Measurements from ENCODE around the gene TFE3. TPM values are rescaled to one million over a fixed set of nuclear protein-coding genes. Genes with fewer than 3 reads are reported as not detected.

TFE3 gene
- total RNA-seq, 1 donor from 2014 or later: 141 TPM

DNA sequence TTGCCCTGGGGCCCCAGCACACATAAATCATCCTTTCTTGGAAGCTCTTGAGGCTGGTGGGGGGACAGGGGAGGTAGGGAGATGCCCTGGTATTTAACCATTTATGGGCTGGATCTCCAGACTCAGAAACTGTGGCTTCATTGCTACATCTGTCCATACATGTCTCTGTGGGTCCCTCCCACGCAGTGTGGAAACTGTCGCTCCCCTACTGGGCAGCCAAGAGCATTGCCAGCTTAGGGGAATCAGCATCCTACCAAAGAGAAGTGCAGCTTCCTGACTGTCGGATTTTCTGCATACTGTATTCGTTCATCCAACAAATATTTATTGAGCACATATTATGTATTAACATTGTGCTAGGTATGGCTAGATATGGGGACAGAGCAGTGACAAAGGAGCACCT is 44.8 kb downstream of the TFE3 start:
- TF ChIP-seq CTCF (IDR thresholded peaks at IDR 0.05): no peak
- no peak for DNase-seq (ENCODE audit: low spot score in 2 of 2)
- H3K27me3 ChIP-seq: no peaks in the 10 kb centered on the region

DNA sequence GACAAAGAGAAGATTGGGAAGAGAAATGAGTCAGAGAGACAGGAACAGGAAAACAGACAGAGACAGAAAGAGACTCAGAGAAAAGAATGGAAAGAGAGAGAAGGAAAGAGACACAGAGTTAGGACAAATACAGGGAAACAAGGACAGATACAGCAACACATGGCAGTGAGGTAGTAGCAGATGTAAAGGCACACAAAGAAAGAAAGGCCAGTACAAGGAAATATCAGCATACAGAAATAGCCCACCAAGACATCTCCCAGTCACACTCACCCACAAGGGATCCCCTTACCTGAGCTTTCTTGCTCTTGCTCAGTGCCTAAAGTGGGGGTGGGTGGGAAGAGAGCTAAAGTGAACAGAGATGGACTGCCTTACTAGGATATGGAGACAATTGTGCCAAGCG is 45.3 kb downstream of the TFE3 start:
- Histone ChIP-seq H3K9me3 (no peaks in the 10 kb centered on the region), H3K4me3 (no peak overlapping the region), H3K27me3 (no peaks in the 10 kb centered on the region), H3K4me1 (peaks cover 0 to 4% of the 10 kb centered on the region in 2 donors), H3K27ac (no peak overlapping the region), H3K36me3 (peaks cover 4 to 19% of the 10 kb centered on the region in 2 donors)
- intact Hi-C loops (cut with DNase I): no loop called here
- TF ChIP-seq CTCF (IDR thresholded peaks at IDR 0.05): no peak
- no peak for DNase-seq (ENCODE audit: low spot score in 2 of 2)

More for the DNA sequence above, 44.8 kb downstream of the TFE3 start:
- Histone ChIP-seq H3K4me1 (peaks cover 0 to 4% of the 10 kb centered on the region in 2 donors), H3K9me3 (no peaks in the 10 kb centered on the region), H3K36me3 (peaks cover under 1 to 15% of the 10 kb centered on the region in 2 donors), H3K4me3 (no peak overlapping the region), H3K27ac (no peak overlapping the region)
- intact Hi-C loops (cut with DNase I): no loop called here

DNA sequence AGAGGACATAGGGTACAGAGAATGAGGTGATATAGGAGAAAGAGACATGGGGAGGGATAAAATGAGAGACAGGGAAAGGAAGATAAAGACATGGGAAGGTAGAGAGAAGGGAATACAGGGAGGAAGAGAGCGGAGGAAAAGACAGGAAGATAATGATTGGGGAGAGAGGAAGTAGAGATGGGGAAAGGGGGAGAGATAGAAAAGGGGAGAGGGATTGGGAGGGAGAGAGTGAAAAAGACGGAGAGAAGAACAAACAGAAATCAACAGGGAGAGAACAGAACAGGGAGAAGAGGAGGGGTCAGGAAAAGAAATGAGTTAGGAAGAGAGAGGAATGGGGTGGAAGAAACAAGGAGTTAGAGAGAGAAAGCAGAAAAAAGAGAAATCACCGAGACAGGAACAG is 45.7 kb downstream of the TFE3 start:
- Histone ChIP-seq H3K4me1 (peaks cover 0 to 4% of the 10 kb centered on the region in 2 donors), H3K9me3 (no peaks in the 10 kb centered on the region), H3K36me3 (peaks cover 5 to 19% of the 10 kb centered on the region in 2 donors), H3K27ac (no peak overlapping the region), H3K4me3 (no peak overlapping the region), H3K27me3 (no peaks in the 10 kb centered on the region)
- intact Hi-C loops (cut with DNase I): no loop called here
- DNase-seq (ENCODE audit: low spot score in 2 of 2): no peak
- no peak for TF ChIP-seq CTCF (IDR thresholded peaks at IDR 0.05)

- no peak overlapping the region for H3K27ac ChIP-seq
- H3K36me3 ChIP-seq: peaks cover 9 to 24% of the 10 kb centered on the region in 2 donors
- H3K9me3 ChIP-seq: no peaks in the 10 kb centered on the region
- intact Hi-C loops (cut with DNase I): no loop called here
- H3K4me1 ChIP-seq: peaks cover 0 to 4% of the 10 kb centered on the region in 2 donors
- no peak for TF ChIP-seq CTCF (IDR thresholded peaks at IDR 0.05)
- no peak for DNase-seq (ENCODE audit: low spot score in 2 of 2)
- H3K27me3 ChIP-seq: no peaks in the 10 kb centered on the region
- H3K4me3 ChIP-seq: no peak overlapping the region
Measured at GRCh38 chrX:48996969-48997368, 46.2 kb downstream of the TFE3 start.

DNA sequence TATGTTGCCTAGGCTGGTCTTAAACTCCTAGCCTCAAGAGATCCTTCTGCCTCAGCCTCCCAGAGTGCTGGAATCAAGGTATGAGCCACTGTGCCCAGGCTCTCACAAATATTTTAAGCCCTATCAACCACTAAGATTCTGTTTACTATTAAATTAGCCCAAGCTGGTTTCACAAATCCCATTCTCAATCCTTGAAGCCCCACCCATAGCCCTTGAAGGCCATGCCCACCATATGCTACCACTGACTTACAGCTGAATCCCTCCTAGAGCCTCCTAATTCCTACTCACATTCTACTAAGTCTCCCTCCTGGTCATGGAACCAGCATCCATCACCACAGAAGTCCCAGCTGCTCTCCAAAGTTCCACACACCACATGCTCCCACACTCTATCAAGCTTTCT is 50.8 kb downstream of the TFE3 start:
- no peaks in the 10 kb centered on the region for H3K9me3 ChIP-seq
- H3K36me3 ChIP-seq: peaks cover 13 to 25% of the 10 kb centered on the region in 2 donors
- H3K27me3 ChIP-seq: no peaks in the 10 kb centered on the region
- no peak overlapping the region for H3K27ac ChIP-seq
- no peaks in the 10 kb centered on the region for H3K4me1 ChIP-seq
- TF ChIP-seq CTCF (IDR thresholded peaks at IDR 0.05): no peak
- H3K4me3 ChIP-seq: no peak overlapping the region
- intact Hi-C loops (cut with DNase I): no loop called here
- DNase-seq (ENCODE audit: low spot score in 2 of 2): no peak

GRCh38 chrX:48989483-48989882 is 53.7 kb downstream of the TFE3 start:
- Histone ChIP-seq H3K9me3 (no peaks in the 10 kb centered on the region), H3K36me3 (peaks cover 18 to 25% of the 10 kb centered on the region in 2 donors), H3K4me3 (no peak overlapping the region), H3K27me3 (no peaks in the 10 kb centered on the region), H3K4me1 (no peaks in the 10 kb centered on the region), H3K27ac (no peak overlapping the region)
- intact Hi-C loops (cut with DNase I): no loop called here
- DNase-seq (ENCODE audit: low spot score in 2 of 2): no peak
- no peak for TF ChIP-seq CTCF (IDR thresholded peaks at IDR 0.05)
